NT2/D1 (cell line): ENCODE results near the gene SESTD1.
A peak's percentile ranks its signal among the peaks of the same experiment; 100 is the strongest.

ENCODE experiments used
- DNase-seq: peaks from one replicate; pipeline ENCODE4 v3.0.0-alpha.2; 2011; ENCODE audit warnings: low read depth, low spot score
- H3K27me3 ChIP-seq: 2 replicates; pipeline ENCODE4 v1.6.0; 2011; ENCODE audit warnings: mild to moderate bottlenecking; ENCODE audit not compliant: insufficient read length, insufficient read depth
- H3K36me3 ChIP-seq: 2 replicates; pipeline ENCODE4 v1.6.1; 2011; ENCODE audit warnings: mild to moderate bottlenecking, low read length, mixed read lengths; ENCODE audit not compliant: insufficient read depth, insufficient read length
- H3K4me1 ChIP-seq: 2 replicates; pipeline ENCODE4 v1.5.1; 2011; ENCODE audit not compliant: insufficient read depth, insufficient read length
- H3K4me3 ChIP-seq: 2 replicates; pipeline ENCODE4 v1.5.1; 2011; ENCODE audit warnings: low read depth; ENCODE audit not compliant: insufficient read length
- H3K9ac ChIP-seq: 2 replicates; pipeline ENCODE4 v1.6.0; 2011; ENCODE audit warnings: low read depth; ENCODE audit not compliant: insufficient read length
- H3K9me3 ChIP-seq: 2 replicates; pipeline ENCODE4 v1.5.1; 2011; ENCODE audit warnings: mild to moderate bottlenecking, low read length; ENCODE audit not compliant: insufficient read depth
- SUZ12 ChIP-seq: IDR thresholded peaks from 2 replicates; pipeline ENCODE4 v1.6.1; 2011; ENCODE audit not compliant: insufficient read length, insufficient read depth; ENCODE audit errors: extremely low read depth
- YY1 ChIP-seq: IDR thresholded peaks from 2 replicates; pipeline ENCODE4 v1.6.1; 2011; ENCODE audit not compliant: insufficient read length, insufficient read depth
- ZNF274 ChIP-seq: IDR thresholded peaks from 2 replicates; pipeline ENCODE4 v1.6.1; 2011; ENCODE audit warnings: mild to moderate bottlenecking, low read depth, low read length

Gene SESTD1

DNA sequence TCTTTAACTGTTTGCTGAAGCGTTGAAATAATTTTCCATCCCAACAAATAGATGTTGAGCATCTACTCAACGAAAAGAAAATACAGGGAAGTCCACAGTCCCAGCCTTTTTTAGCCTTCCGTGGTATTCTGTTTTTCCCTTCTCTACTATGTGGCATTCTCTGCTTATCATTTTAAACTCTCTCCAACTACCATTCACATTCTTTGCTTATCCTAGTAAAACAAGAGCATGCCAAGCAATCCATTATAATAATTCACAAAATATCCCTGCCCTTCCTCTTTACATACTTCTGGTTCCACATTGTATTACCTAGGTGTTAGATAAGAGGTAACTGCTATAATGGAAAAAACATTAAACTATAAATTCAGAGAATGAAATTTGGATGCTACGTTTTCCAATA, 1.6 kb upstream of the SESTD1 start:
- peaks cover 2% of the 10 kb centered on the region for H3K4me1 ChIP-seq
- H3K27me3 ChIP-seq: peaks cover 11% of the 10 kb centered on the region
- no peak overlapping the region for H3K4me3 ChIP-seq
- no peak overlapping the region for H3K9ac ChIP-seq
- peaks cover 3% of the 10 kb centered on the region; the same call in 1 of the 2 replicates for H3K9me3 ChIP-seq
- no peaks in the 10 kb centered on the region for H3K36me3 ChIP-seq
- no peak for DNase-seq
- no peak for TF ChIP-seq SUZ12
- TF ChIP-seq ZNF274: no peak
- TF ChIP-seq YY1: no peak

- H3K36me3 ChIP-seq: no peaks in the 10 kb centered on the region
- H3K9ac ChIP-seq: peak overlapping the region; percentile 51
- TF ChIP-seq ZNF274 (no peak), YY1 (no peak), SUZ12 (no peak)
- H3K9me3 ChIP-seq: peaks cover 3% of the 10 kb centered on the region; the same call in 1 of the 2 replicates
- no peak for DNase-seq
- H3K27me3 ChIP-seq: peaks cover 11% of the 10 kb centered on the region
- peak overlapping the region; percentile 80 for H3K4me3 ChIP-seq
- peaks cover 2% of the 10 kb centered on the region for H3K4me1 ChIP-seq
Observed at GRCh38 chr2:179265082-179265510, 464 bp upstream of the SESTD1 start.

GRCh38 chr2:179263446-179264367, 925 bp downstream of the SESTD1 start:
- TF ChIP-seq ZNF274 (no peak), YY1 (no peak), SUZ12 (no peak)
- no peaks in the 10 kb centered on the region for H3K9me3 ChIP-seq
- peak; percentile 20 for DNase-seq
- H3K27me3 ChIP-seq: peaks cover 11% of the 10 kb centered on the region
- peak overlapping the region; percentile 86 for H3K9ac ChIP-seq
- H3K4me3 ChIP-seq: peak overlapping the region; percentile 80
- no peaks in the 10 kb centered on the region for H3K36me3 ChIP-seq
- peaks cover 2% of the 10 kb centered on the region for H3K4me1 ChIP-seq

DNA sequence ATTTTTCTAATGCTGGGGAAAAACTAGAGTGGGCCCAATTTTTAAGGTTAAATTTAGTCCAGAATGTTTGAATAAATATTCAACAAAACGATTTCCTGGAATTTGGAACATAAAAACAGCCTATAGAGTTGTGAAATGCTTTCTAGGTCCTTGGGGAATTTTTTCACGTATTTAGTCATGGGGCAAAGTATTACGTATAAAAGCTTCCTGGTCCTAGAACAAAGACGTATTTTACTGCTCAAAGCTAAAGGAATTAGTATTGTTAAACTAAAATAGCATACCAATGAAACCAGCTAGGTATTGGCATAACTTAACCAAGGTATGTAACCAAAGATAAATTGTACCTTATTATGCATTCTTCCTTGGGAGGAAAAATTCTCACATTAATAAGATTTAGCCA, 1.6 kb downstream of the SESTD1 start:
- H3K27me3 ChIP-seq: peaks cover 11% of the 10 kb centered on the region
- peak overlapping the region; percentile 80 for H3K4me3 ChIP-seq
- TF ChIP-seq ZNF274 (no peak), YY1 (no peak), SUZ12 (no peak)
- H3K36me3 ChIP-seq: no peaks in the 10 kb centered on the region
- H3K9me3 ChIP-seq: no peaks in the 10 kb centered on the region
- H3K4me1 ChIP-seq: peaks cover 2% of the 10 kb centered on the region
- DNase-seq: no peak
- no peak overlapping the region for H3K9ac ChIP-seq

GRCh38 chr2:179262077-179262660, 2.5 kb downstream of the SESTD1 start:
- DNase-seq: no peak
- Histone ChIP-seq H3K4me1 (peaks cover 2% of the 10 kb centered on the region), H3K36me3 (no peaks in the 10 kb centered on the region), H3K9ac (no peak overlapping the region), H3K27me3 (peaks cover 11% of the 10 kb centered on the region), H3K4me3 (no peak overlapping the region), H3K9me3 (no peaks in the 10 kb centered on the region)
- TF ChIP-seq YY1: no peak
- TF ChIP-seq SUZ12: no peak
- no peak for TF ChIP-seq ZNF274

GRCh38 chr2:179261151-179261825, 3.3 kb downstream of the SESTD1 start:
- no peak overlapping the region for H3K9ac ChIP-seq
- no peak for TF ChIP-seq ZNF274
- TF ChIP-seq YY1: no peak
- TF ChIP-seq SUZ12: no peak
- no peak overlapping the region for H3K4me3 ChIP-seq
- H3K36me3 ChIP-seq: no peaks in the 10 kb centered on the region
- H3K27me3 ChIP-seq: peaks cover 11% of the 10 kb centered on the region
- H3K9me3 ChIP-seq: no peaks in the 10 kb centered on the region
- DNase-seq: no peak
- H3K4me1 ChIP-seq: peaks cover 2% of the 10 kb centered on the region
